Measurements from ENCODE around the gene ZWILCH.

DNA sequence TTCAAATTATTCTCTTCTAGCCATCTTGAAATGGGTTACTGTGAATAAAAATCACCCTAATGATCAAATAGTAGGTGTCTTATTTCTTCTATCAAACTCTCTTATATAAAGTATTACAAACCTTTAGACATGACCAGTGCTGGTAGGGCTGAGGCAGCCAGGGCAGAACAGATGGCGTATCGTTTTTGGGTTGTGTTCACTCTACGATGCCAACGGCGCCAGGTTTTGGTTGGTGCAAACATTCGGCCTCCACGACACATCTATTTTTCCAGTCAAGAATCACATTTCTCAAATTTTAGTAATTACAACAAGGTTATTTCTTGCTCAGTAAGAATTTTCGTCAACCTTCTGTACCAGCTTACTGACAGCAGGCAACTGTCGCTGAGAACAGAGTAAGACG lies 2.6 kb upstream of the ZWILCH start:
- TF ChIP-seq, protein P1, sequence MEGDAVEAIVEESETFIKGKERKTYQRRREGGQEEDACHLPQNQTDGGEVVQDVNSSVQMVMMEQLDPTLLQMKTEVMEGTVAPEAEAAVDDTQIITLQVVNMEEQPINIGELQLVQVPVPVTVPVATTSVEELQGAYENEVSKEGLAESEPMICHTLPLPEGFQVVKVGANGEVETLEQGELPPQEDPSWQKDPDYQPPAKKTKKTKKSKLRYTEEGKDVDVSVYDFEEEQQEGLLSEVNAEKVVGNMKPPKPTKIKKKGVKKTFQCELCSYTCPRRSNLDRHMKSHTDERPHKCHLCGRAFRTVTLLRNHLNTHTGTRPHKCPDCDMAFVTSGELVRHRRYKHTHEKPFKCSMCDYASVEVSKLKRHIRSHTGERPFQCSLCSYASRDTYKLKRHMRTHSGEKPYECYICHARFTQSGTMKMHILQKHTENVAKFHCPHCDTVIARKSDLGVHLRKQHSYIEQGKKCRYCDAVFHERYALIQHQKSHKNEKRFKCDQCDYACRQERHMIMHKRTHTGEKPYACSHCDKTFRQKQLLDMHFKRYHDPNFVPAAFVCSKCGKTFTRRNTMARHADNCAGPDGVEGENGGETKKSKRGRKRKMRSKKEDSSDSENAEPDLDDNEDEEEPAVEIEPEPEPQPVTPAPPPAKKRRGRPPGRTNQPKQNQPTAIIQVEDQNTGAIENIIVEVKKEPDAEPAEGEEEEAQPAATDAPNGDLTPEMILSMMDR (conservative IDR thresholded peaks at IDR 0.05; ENCODE audit: low read depth, low read length) = no peak
- no peak for TF ChIP-seq MXI1 (IDR thresholded peaks at IDR 0.05; ENCODE audit: borderline replicate concordance, low read depth, low read length)
- no peak for TF ChIP-seq MAFK (IDR thresholded peaks at IDR 0.05; ENCODE audit: low read depth, low read length)
- no peak for TF ChIP-seq POLR2A (IDR thresholded peaks at IDR 0.05; ENCODE audit: low read depth, low read length)
- no peak for TF ChIP-seq USF2 (IDR thresholded peaks at IDR 0.05; ENCODE audit: low read depth, low read length)
- TF ChIP-seq RFX5 (IDR thresholded peaks at IDR 0.05; ENCODE audit: low read depth, low read length) = no peak
- no peak for TF ChIP-seq SMC3 (IDR thresholded peaks at IDR 0.05; ENCODE audit: low read depth, low read length)
- no peak for TF ChIP-seq ELK1 (IDR thresholded peaks at IDR 0.05; ENCODE audit: borderline replicate concordance, low read depth, low read length)
- TF ChIP-seq RCOR1 (IDR thresholded peaks at IDR 0.05; ENCODE audit: insufficient replicate concordance, low read length) = no peak
- TF ChIP-seq FOS (IDR thresholded peaks at IDR 0.05; ENCODE audit: low read depth, low read length) = no peak
- no peak for TF ChIP-seq CEBPB (IDR thresholded peaks at IDR 0.05; ENCODE audit: low read depth, low read length)
- no peak for TF ChIP-seq BHLHE40 (IDR thresholded peaks at IDR 0.05; ENCODE audit: low read depth, low read length)
